Suprapubic skin (tissue), 4 donors: Measurements from ENCODE around the gene GAD2. TPM values are rescaled to one million over a fixed set of nuclear protein-coding genes. Genes with fewer than 3 reads are reported as not detected.

ENCODE experiments used
- DNase-seq, 2 donors: peaks; one replicate each; pipeline ENCODE4 v3.0.0-alpha.2; 2019; ENCODE audit warnings: low spot score in 2 of 2
- H3K27ac ChIP-seq: fragments of 200-600 bp; sonication (generic); one replicate; pipeline ENCODE4 v1.5.1; 2019
- H3K27me3 ChIP-seq: fragments of 200-600 bp; sonication (generic); one replicate; pipeline ENCODE4 v1.5.1; 2019
- H3K36me3 ChIP-seq: fragments of 200-600 bp; sonication (generic); one replicate; pipeline ENCODE4 v1.5.1; 2019
- H3K4me1 ChIP-seq: fragments of 200-600 bp; sonication (generic); one replicate; pipeline ENCODE4 v1.5.1; 2019
- H3K4me3 ChIP-seq: fragments of 200-600 bp; sonication (generic); one replicate; pipeline ENCODE4 v1.5.1; 2019; ENCODE audit warnings: mild to moderate bottlenecking
- H3K9me3 ChIP-seq: fragments of 200-600 bp; sonication (generic); one replicate; pipeline ENCODE4 v1.5.1; 2019
- CTCF ChIP-seq, 2 donors: fragments of 200-600 bp in 1 of 2; fragments of 450-650 bp in 1 of 2; sonication (generic) in 1 of 2; IDR thresholded peaks; one replicate each; pipeline ENCODE4 v1.5.1; 2016 to 2019; ENCODE audit warnings: antibody characterized with exemption in 2 of 2, mild to moderate bottlenecking in 1 of 2, moderate library complexity in 1 of 2
- EP300 ChIP-seq: sonication (generic); formaldehyde crosslinking; IDR thresholded peaks from one replicate; pipeline ENCODE4 v1.6.1; 2017; ENCODE audit warnings: antibody characterized with exemption
- POLR2A ChIP-seq, 2 donors: fragments of 450-650 bp; IDR thresholded peaks; one replicate each; pipeline ENCODE4 v1.6.1; 2017; ENCODE audit warnings: antibody characterized with exemption in 2 of 2, mild to moderate bottlenecking in 2 of 2, moderate library complexity in 2 of 2
- POLR2AphosphoS5 ChIP-seq, 3 donors: sonication (generic); formaldehyde crosslinking; IDR thresholded peaks; one replicate each; pipeline ENCODE4 v1.6.1; 2017; ENCODE audit warnings: antibody characterized with exemption in 3 of 3
- WGBS: methylation state at CpG from one replicate; pipeline ENCODE4 v1.1.5; 2018; 5-methylcytosine and 5-hydroxymethylcytosine counted together
- total RNA-seq, 4 donors: library from RNA; depleted of rRNA; stranded (reverse); fragments of >200 nt; gene quantifications; one replicate each; pipeline ENCODE4 v1.1.0, GENCODE V29; 2016

The GAD2 gene
- total RNA-seq, 4 donors from 2014 or later = not detected

DNA sequence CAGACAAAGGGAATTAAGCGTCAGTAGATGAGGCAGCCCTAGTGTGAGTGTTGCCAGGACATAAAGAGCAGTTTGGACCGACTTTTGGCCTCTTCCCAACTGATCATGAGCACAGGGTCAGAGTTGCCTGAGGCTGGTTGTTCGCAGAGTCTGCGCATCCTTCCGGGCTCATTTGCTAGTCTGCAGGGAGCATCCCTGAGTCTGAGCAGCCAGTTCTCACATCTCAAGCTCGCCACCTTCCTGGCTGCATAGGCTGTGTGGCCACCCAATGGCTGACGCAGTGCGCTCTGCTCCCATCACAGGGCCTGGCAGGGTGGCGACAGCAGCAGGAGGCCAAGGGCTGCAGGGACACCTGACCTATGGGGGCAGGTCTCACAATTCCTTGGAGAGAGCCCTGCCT, 5.0 kb downstream of the GAD2 start:
- Histone ChIP-seq H3K9me3 (no peaks in the 10 kb centered on the region), H3K4me1 (peaks cover 18% of the 10 kb centered on the region), H3K36me3 (no peaks in the 10 kb centered on the region), H3K27me3 (peaks cover 67% of the 10 kb centered on the region), H3K4me3 (no peak overlapping the region), H3K27ac (no peak overlapping the region)
- 37% methylated on average over 8 of the region's 9 CpGs for WGBS
- no peak for DNase-seq
- no peak for TF ChIP-seq POLR2AphosphoS5 (IDR thresholded peaks at IDR 0.05)

DNA sequence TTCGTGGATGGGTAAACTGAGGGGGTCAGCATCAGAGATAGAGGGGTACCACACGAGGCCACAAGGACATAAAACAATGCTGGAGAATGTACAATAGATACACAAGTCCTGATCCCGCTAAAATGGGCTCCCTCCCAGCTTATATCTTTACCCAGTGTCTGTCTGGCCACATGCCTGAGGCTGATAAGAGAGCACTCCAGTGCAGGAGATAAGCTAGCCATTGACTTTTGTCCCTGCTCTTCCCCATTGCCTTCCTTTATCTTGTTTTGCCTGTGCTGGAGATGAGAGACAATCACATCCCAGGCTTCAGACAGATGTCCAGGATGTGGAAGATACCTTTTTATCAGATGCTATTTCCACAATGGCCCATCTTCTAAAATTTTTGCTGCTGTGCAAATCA, 6.0 kb downstream of the GAD2 start:
- no peak for DNase-seq
- no peaks in the 10 kb centered on the region for H3K36me3 ChIP-seq
- TF ChIP-seq EP300 (no peak), CTCF (IDR thresholded peaks at IDR 0.05) (no peak), POLR2A (IDR thresholded peaks at IDR 0.05) (no peak), POLR2AphosphoS5 (IDR thresholded peaks at IDR 0.05) (no peak)
- WGBS = 63% methylated on average over 3 of the region's 3 CpGs
- H3K9me3 ChIP-seq = no peaks in the 10 kb centered on the region
- H3K4me1 ChIP-seq = peaks cover 8% of the 10 kb centered on the region
- H3K27me3 ChIP-seq = peaks cover 57% of the 10 kb centered on the region
- H3K4me3 ChIP-seq = no peak overlapping the region
- H3K27ac ChIP-seq = no peak overlapping the region

DNA sequence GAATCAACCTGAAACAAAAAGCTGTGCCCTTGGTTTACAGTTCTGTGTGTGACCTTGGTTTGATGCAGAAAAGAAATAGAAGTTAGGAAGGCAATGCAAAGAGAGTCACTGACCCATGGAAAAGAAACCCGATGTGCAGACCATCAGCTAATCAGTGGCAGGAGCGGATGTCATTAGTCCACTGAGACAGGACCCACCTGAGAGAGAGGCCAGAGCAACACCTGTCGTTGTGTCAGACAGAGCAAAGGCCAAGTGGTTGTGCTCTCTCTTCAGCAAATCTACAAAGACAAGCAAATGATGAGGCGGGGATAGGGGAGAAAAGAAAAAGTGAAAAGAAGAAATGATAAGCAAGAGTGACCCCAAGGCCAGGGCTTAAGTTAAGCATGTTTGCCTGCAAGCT, 8.7 kb downstream of the GAD2 start:
- peaks cover 29% of the 10 kb centered on the region for H3K27me3 ChIP-seq
- H3K27ac ChIP-seq = no peak overlapping the region
- WGBS = 82% methylated on average over 4 of the region's 4 CpGs
- no peaks in the 10 kb centered on the region for H3K36me3 ChIP-seq
- no peak overlapping the region for H3K4me3 ChIP-seq
- TF ChIP-seq POLR2A (IDR thresholded peaks at IDR 0.05) (no peak), POLR2AphosphoS5 (IDR thresholded peaks at IDR 0.05) (no peak), CTCF (IDR thresholded peaks at IDR 0.05) (no peak), EP300 (no peak)
- H3K9me3 ChIP-seq = no peaks in the 10 kb centered on the region
- no peak for DNase-seq
- no peaks in the 10 kb centered on the region for H3K4me1 ChIP-seq

DNA sequence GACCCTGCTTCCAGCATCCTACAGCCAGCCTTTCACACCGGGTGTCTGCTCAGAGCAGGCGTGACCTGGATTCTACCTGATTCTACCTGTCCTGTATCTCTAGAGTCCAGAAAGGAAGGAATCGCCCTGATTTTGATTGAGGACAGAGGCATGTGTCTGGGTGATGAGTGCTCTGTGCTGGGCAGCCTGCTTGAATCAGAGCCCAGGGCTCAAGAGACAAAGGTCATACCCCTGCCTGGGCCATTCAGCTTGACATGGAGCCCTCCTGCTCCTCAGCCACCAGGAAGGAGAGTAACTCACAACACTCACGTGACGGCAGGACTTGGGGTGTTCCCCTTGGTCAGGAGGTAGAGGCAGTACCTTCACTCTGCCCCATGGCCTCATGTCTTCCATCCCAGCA, 11.2 kb downstream of the GAD2 start:
- peaks cover 5% of the 10 kb centered on the region for H3K27me3 ChIP-seq
- H3K27ac ChIP-seq = no peak overlapping the region
- no peaks in the 10 kb centered on the region for H3K4me1 ChIP-seq
- no peak overlapping the region for H3K4me3 ChIP-seq
- WGBS = 82% methylated on average over 5 of the region's 5 CpGs
- no peaks in the 10 kb centered on the region for H3K36me3 ChIP-seq
- H3K9me3 ChIP-seq = no peaks in the 10 kb centered on the region
- DNase-seq = no peak
- TF ChIP-seq POLR2A (IDR thresholded peaks at IDR 0.05) = no peak
- TF ChIP-seq POLR2AphosphoS5 (IDR thresholded peaks at IDR 0.05) = no peak
- TF ChIP-seq EP300 = no peak
- TF ChIP-seq CTCF (IDR thresholded peaks at IDR 0.05) = no peak

- no peaks in the 10 kb centered on the region for H3K9me3 ChIP-seq
- WGBS = 86% methylated on average over 5 of the region's 5 CpGs
- H3K36me3 ChIP-seq = no peaks in the 10 kb centered on the region
- H3K4me1 ChIP-seq = no peaks in the 10 kb centered on the region
- DNase-seq = no peak
- TF ChIP-seq POLR2A (IDR thresholded peaks at IDR 0.05) (no peak), POLR2AphosphoS5 (IDR thresholded peaks at IDR 0.05) (no peak), EP300 (no peak), CTCF (IDR thresholded peaks at IDR 0.05) (no peak)
- peaks cover 6% of the 10 kb centered on the region for H3K27me3 ChIP-seq
- no peak overlapping the region for H3K27ac ChIP-seq
- H3K4me3 ChIP-seq = no peak overlapping the region
Measured at GRCh38 chr10:26232174-26232573, 15.6 kb downstream of the GAD2 start.

- WGBS = 94% methylated on average over 6 of the region's 6 CpGs
- DNase-seq = no peak
- Histone ChIP-seq H3K4me3 (no peak overlapping the region), H3K36me3 (no peaks in the 10 kb centered on the region), H3K27ac (no peak overlapping the region), H3K9me3 (no peaks in the 10 kb centered on the region), H3K27me3 (peaks cover 8% of the 10 kb centered on the region), H3K4me1 (no peaks in the 10 kb centered on the region)
- TF ChIP-seq POLR2A (IDR thresholded peaks at IDR 0.05) = no peak
- TF ChIP-seq EP300 = no peak
Measured at GRCh38 chr10:26235761-26236160, 19.2 kb downstream of the GAD2 start.
